ENCODE data around the gene ICAM4. TPM values are rescaled to one million over a fixed set of nuclear protein-coding genes. Genes with fewer than 3 reads are reported as not detected.

ICAM4 gene
- total RNA-seq, 1 donor from 2014 or later = 0.95 TPM

- TF ChIP-seq CTCF (IDR thresholded peaks at IDR 0.05) = no peak
- Mint-ChIP-seq H3K27ac (peak overlapping the region; percentile 30), H3K36me3 (ENCODE audit: low read depth) (peaks cover 22% of the 10 kb centered on the region), H3K27me3 (peaks cover 35% of the 10 kb centered on the region), H3K4me3 (peak overlapping the region; percentile 79), H3K9me3 (no peaks in the 10 kb centered on the region), H3K4me1 (peaks cover 80% of the 10 kb centered on the region)
- ChIA-PET POLR2A (interaction anchor here (0.5 to 6.5 kb wide), 18 partner anchors 9 to 412 kb away, joined by 3 to 128 read pairs (median 4); partner anchors contain the start of genes CDC37, ICAM1, QTRT1 and RAVER1), CTCF (interaction anchor here (1.0 to 1.8 kb wide), 5 partner anchors 9 to 101 kb away, joined by 3 to 10 read pairs (median 3); no protein-coding TSS in a partner anchor)
- intact Hi-C loops (cut with micrococcal nuclease) = loop anchor here (1.0 kb wide), 1 partner anchor 19 kb away; no protein-coding TSS in a partner anchor
- ATAC-seq (ENCODE audit: low read depth) = peak; percentile 61
- peak; percentile 57 for DNase-seq
These were observed 2.5 kb downstream of the ICAM4 start for GRCh38 chr19:10289167-10289835.

DNA sequence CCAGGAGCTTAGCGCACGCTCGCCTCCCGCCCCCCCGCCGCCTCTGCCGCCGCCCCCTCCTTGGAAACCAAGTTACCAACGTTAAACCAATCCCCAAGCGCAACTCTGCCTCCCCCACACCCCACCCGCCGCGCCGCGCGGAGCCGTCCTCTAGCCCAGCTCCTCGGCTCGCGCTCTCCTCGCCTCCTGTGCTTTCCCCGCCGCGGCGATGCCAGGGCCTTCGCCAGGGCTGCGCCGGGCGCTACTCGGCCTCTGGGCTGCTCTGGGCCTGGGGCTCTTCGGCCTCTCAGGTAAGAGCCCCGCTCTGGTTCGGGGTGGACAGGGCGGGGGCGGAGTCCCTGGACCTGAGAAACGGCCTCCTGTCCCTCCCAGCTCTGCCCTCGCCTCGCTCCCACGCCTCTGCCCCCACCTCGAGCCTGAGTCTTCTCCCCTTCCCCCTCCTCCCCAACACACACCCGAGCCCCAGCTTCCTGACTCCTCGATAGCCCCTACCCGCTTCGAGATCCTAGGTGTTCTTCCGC, 3.1 kb downstream of the ICAM4 start, which contains the start of gene ICAM5:
Gene ICAM5 (plus strand): TSS at position 117 of the 521 bp plus-strand sequence. CDS start 92 bp downstream, at position 209.
- peaks cover 16% of the 10 kb centered on the region for H3K36me3 Mint-ChIP-seq (ENCODE audit: low read depth)
- CTCF ChIA-PET = interaction anchor here (0.9 to 1.8 kb wide), 6 partner anchors 10 to 101 kb away, joined by 3 to 10 read pairs (median 3); partner anchors contain the start of gene ICAM1
- peak within 1 kb of the TSS; percentile 46 for H3K27ac Mint-ChIP-seq
- peaks cover 82% of the 10 kb centered on the region for H3K4me1 Mint-ChIP-seq
- H3K27me3 Mint-ChIP-seq = peaks cover 39% of the 10 kb centered on the region
- peak within 1 kb of the TSS; percentile 79 for H3K4me3 Mint-ChIP-seq
- no peaks in the 10 kb centered on the region for H3K9me3 Mint-ChIP-seq
- TF ChIP-seq CTCF (IDR thresholded peaks at IDR 0.05) = no peak
- POLR2A ChIA-PET = interaction anchor here (0.5 to 6.5 kb wide), 17 partner anchors 10 to 412 kb away, joined by 3 to 128 read pairs (median 3); partner anchors contain the start of genes CDC37, ICAM1, QTRT1 and RAVER1
- DNase-seq (no peak), ATAC-seq (ENCODE audit: low read depth) (peak; percentile 5)
- intact Hi-C loops (cut with micrococcal nuclease) = loop anchor here (1.0 kb wide), 1 partner anchor 20 kb away; no protein-coding TSS in a partner anchor

DNA sequence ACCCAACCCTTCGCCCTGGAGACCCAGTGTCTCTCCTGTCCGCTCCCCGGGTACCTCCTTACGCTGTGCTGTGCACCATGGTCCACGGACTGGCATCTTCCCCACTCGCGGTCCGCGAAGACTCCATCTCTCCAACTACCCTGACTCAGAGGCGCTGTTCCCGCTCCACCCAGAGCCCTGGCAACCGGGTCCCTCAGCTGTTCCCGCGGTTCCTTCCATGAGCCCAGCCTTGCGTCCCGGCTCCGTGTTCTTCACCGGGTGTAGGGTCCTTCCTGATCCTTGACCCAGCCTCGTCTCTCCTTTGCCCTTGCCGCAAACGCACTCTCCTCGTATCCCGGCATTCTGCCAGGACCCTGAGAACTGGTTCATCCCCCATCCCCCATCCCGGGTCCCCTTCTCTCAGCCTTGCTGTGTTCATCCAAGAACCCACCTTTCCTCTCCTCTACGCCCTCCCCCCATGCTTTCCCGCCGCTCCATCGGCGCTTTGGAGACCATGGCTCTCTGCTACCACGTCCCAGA, 3.7 kb downstream of the ICAM4 start:
- Mint-ChIP-seq H3K27me3 (peaks cover 39% of the 10 kb centered on the region), H3K9me3 (no peaks in the 10 kb centered on the region), H3K4me1 (peaks cover 81% of the 10 kb centered on the region), H3K36me3 (ENCODE audit: low read depth) (peaks cover 11% of the 10 kb centered on the region), H3K4me3 (peak overlapping the region; percentile 73), H3K27ac (no peak overlapping the region)
- no peak for DNase-seq
- ChIA-PET POLR2A (interaction anchor here (0.6 to 6.5 kb wide), 6 partner anchors 19 to 227 kb away, joined by 3 to 128 read pairs (median 3); partner anchors contain the start of genes ICAM1 and S1PR5), CTCF (interaction anchor here (0.9 to 1.8 kb wide), 3 partner anchors 10 to 98 kb away, joined by 3 to 10 read pairs (median 3); partner anchors contain the start of gene ICAM1)
- no peak for ATAC-seq (ENCODE audit: low read depth)
- TF ChIP-seq CTCF (IDR thresholded peaks at IDR 0.05) = no peak
- intact Hi-C loops (cut with micrococcal nuclease) = no loop called here

GRCh38 chr19:10290876-10291553, 4.3 kb downstream of the ICAM4 start:
- ChIA-PET CTCF (interaction anchor here (1.2 to 1.9 kb wide), 2 partner anchors 21 to 98 kb away, joined by 6 to 12 read pairs; no protein-coding TSS in a partner anchor), POLR2A (interaction anchor here (0.8 to 6.5 kb wide), 7 partner anchors 12 to 178 kb away, joined by 3 to 128 read pairs (median 4); partner anchors contain the start of genes ICAM1 and TYK2)
- peaks cover 81% of the 10 kb centered on the region for H3K4me1 Mint-ChIP-seq
- intact Hi-C loops (cut with micrococcal nuclease) = no loop called here
- no peak for TF ChIP-seq CTCF (IDR thresholded peaks at IDR 0.05)
- H3K27me3 Mint-ChIP-seq = peaks cover 43% of the 10 kb centered on the region
- no peaks in the 10 kb centered on the region for H3K9me3 Mint-ChIP-seq
- H3K36me3 Mint-ChIP-seq (ENCODE audit: low read depth) = peaks cover 5% of the 10 kb centered on the region
- H3K27ac Mint-ChIP-seq = peak overlapping the region; percentile 41
- DNase-seq = peak; percentile 50
- ATAC-seq (ENCODE audit: low read depth) = peak; percentile 7
- H3K4me3 Mint-ChIP-seq = peak overlapping the region; percentile 73
